GM15510 (cell line): ENCODE results near the gene ACTA1.

Experiments used
- POLR2A ChIP-seq: IDR thresholded peaks from 3 replicates; pipeline ENCODE4 v1.6.1; 2011; ENCODE audit warnings: borderline replicate concordance; ENCODE audit not compliant: insufficient read length; ENCODE audit errors: extremely low read depth

Gene ACTA1

DNA sequence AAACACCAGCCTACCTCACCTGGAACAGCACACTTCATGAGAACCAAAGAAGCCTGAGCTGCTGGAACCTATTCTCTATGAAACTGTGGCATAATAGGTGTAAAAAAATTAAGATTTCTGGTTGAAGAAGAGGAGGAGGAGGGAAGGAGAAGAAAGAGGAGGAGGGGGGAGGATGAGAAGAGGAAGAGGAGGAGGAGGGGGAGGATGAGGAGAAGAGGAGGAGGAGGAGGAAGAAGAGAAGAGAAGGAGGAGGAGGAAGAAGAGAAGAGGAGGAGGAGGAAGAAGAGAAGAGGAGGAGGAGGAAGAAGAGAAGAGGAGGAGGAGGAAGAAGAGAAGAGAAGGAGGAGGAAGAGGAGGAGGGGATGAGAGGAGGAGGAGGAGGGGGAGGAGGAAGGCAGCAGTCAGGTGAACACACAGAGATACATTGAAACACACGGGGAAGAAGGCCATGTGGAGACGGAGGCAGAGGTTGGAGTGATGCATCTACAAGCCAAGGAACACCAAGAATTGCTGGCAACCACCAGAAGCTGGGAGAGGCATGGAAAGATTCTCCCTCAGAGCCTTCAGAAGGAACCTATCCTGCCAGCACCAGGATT lies 8.2 kb downstream of the ACTA1 start:
- TF ChIP-seq POLR2A = no peak

DNA sequence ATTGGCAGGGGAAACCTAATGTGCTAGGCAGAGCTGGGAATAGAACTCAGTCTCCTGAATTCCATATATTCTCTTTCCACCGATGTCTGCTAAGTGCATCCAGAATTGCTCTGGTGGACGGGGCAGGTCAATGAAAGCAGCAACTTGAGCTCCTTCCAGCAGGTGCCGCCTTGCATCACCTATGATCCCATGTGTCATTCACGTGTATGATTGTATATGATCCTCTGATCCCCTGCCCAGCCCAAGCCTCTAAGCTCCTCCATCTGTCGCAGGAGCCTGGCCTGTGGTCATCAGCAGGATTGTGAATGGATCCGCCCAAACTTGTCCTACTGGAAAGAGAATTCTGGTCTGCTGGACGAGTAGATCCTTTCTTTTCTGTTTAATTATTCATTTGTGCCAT lies 13.1 kb downstream of the ACTA1 start:
- TF ChIP-seq POLR2A = no peak

DNA sequence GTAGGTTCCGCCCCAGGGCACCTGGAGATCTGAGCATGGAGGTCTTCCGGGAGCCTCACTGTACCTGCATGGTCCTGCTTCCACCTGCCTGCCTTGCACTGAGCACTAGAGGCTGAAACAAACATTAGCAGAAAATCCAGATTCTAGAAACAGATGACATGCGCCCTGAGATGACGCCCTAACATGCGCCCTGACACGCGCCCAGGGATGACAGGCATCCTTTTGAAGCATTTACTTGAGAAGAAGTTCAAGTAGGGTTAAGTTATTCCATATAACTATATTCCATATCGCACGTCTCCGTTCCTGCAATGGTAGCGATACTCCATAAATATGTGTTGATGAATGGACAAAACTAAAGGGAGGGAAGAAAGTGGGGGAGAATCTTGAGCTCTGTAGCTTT lies 13.7 kb downstream of the ACTA1 start:
- TF ChIP-seq POLR2A = no peak

DNA sequence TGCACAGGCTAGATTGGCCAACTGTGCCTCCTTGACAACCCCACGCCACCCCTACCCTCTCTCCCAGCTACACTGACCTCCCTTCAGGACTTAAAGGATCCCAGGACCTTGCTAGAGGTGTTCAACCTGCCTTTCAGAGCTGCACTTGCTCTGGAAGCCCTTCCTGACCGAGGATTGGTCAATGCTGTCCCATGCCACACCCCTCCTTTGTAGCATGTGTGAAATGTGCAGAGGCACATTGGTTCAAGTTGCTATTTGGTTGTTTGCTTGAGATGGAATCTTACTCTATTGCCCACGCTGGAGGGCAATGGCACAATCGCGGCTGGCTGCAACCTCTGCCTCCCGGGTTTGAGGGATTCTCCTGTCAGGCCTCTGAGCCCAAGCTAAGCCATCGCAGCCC lies 21.8 kb downstream of the ACTA1 start:
- no peak for TF ChIP-seq POLR2A

- TF ChIP-seq POLR2A = no peak
These were observed 22.3 kb downstream of the ACTA1 start for GRCh38 chr1:229411434-229412055.

DNA sequence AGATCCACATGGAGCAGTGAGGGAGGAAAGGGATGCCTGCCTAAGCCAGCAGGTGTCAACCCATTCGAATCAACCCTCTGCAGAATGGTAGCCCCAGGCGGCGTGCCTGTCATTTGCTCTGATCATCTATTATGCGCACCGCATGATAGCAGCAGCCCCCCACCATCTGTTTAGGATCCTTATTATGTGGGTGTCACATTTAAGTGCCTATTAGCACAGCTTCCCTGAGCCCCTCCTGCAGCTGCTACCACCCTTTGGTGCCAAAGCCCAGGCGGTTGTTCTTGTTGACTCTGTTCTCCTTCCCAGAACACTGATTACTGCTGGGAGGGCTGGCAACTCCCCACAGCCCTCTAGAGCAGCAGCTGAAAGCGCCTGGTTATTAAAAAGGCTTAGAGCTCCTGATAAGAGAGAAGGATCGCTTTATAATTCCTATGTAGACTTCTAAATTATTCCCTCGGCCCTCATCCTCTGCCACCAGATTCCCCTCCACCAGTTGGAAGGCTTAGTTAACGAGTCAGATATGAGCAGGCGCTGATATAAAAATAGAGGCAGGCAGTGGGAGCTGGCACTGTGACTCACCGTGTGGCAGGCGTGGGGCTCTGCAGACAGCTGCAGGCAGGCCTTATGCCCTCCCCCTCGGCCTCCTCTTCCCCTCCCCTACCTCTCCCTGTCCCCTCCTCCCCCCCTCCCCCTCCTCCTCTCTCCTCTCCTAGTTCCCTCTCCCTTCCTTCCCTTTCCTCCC lies 23.0 kb downstream of the ACTA1 start:
- TF ChIP-seq POLR2A = no peak

- no peak for TF ChIP-seq POLR2A
These were observed 23.6 kb downstream of the ACTA1 start for GRCh38 chr1:229410370-229410691.

DNA sequence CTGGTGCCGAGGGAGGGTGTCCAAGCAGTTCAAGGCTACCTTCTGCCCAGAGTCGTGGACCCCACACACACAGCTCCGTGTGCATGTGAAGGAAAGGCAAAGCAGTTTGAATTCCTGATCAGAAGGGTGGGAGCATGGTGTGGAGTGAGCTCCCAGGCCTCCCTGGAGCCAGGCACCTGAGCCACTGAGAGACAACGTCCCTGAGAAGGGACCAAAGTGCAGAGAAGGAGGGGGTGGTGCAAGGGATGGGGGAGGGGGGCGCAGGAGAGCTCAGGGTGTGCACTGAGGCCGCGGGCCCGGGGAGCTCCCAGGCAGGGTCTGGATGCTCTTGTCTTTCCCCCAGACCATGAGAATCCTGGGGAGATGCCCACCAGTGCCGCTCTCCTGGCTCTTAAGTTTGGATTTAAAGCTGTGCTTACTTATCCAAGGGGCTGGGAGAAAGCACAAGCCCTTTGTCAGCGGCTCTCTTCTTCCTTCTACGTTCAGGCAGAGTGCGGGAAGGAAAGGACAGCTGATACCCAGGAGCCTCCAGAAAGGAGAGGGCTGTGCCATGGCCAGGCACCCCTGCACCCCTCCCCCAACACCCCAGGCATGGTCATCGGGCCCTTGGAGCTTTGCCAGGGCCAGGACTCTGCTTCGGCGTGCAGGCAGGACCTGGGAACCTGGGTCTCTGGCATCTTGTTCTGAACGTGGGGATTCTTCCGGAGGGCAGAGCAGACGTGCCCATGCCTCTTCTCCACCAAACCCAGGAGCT lies 24.1 kb downstream of the ACTA1 start:
- no peak for TF ChIP-seq POLR2A

- TF ChIP-seq POLR2A = no peak
These were observed 25.3 kb downstream of the ACTA1 start for GRCh38 chr1:229408458-229409037.

GRCh38 chr1:229407206-229408026 lies 26.5 kb downstream of the ACTA1 start:
- no peak for TF ChIP-seq POLR2A

DNA sequence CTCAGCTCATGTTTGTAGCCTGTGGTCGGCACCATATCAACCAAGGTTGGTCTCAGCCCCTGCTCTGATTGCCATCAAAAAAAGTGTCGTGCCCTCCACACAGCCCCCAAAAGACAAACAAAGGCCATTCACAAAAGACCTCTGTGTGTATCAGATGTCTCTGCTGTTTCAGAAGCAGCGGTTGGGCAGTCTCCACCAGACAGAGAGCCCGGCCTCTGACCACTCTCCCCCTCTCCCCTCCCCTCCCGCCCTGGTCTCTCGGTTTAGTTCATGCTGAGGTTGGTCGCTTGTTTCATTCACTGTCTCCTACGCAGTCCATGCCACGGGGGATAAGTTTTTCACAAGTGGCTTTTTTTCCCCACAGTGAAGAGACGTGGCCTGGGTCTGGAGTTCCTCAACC lies 27.1 kb downstream of the ACTA1 start:
- no peak for TF ChIP-seq POLR2A

DNA sequence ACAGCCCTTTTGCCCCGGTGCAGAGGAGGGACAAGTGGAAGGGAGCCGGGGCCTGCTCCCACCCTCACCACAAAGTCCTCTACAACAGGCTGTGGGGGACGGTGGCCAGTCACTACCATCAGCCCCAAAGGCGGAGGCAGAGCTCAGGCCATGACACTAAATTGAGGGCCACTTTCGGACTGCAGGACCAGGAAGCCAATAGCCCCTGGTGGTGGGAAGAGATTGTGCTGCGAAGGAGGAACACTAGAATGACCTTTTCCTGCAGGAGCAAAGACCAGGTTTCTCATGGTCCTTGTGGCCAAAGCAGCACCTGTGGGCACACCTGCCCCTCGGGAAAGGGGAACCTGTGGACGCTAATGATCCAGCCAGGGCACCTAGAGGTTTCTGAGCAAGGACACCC lies 30.3 kb downstream of the ACTA1 start:
- no peak for TF ChIP-seq POLR2A

- no peak for TF ChIP-seq POLR2A
These were observed 30.9 kb downstream of the ACTA1 start for GRCh38 chr1:229402993-229403392.

GRCh38 chr1:229397762-229398161 lies 36.1 kb downstream of the ACTA1 start:
- no peak for TF ChIP-seq POLR2A
